Thoracic aorta (tissue), 2 donors: Measurements from ENCODE around the gene SLC9C2. TPM values are rescaled to one million over a fixed set of nuclear protein-coding genes. Genes with fewer than 3 reads are reported as not detected.
"Not testable (repeated sequence)": the region's sequence is repeated elsewhere in the genome, so short reads cannot be mapped to it uniquely, and the experiment has no call there.

Experiments used
- ATAC-seq: fragments of 150-250 bp; one replicate; pipeline ENCODE4 v1.8.0; 2017; ENCODE audit warnings: low read depth; ENCODE audit not compliant: insufficient number of reproducible peaks, low FRiP score
- DNase-seq: peaks from one replicate; pipeline ENCODE4 v3.0.0-alpha.2; 2020; ENCODE audit warnings: low spot score
- H3K27ac ChIP-seq, 2 donors: fragments of 200-600 bp; sonication (generic); 1 replicate in 1 of 2; 2 replicates in 1 of 2; pipeline ENCODE4 v1.5.1; 2016; ENCODE audit warnings: mild to moderate bottlenecking in 2 of 2, moderate library complexity in 2 of 2
- H3K27me3 ChIP-seq: fragments of 200-600 bp; sonication (generic); replicated peaks from 2 replicates; pipeline ENCODE4 v1.6.0; 2016; ENCODE audit warnings: mild to moderate bottlenecking; ENCODE audit not compliant: insufficient read depth
- H3K36me3 ChIP-seq: fragments of 200-600 bp; sonication (generic); one replicate; pipeline ENCODE4 v1.5.1; 2016
- H3K4me1 ChIP-seq, 2 donors: fragments of 200-600 bp; sonication (generic); 1 replicate in 1 of 2; 2 replicates in 1 of 2; pipeline versions ENCODE4 v1.5.1 to v1.6.0; 2016; ENCODE audit warnings: low read depth in 2 of 2, mild to moderate bottlenecking in 1 of 2; ENCODE audit not compliant: control insufficient read depth in 1 of 2
- H3K4me3 ChIP-seq: fragments of 200-600 bp; sonication (generic); 2 replicates; pipeline ENCODE4 v1.5.1; 2016; ENCODE audit warnings: mild to moderate bottlenecking
- H3K9me3 ChIP-seq: fragments of 200-600 bp; sonication (generic); 2 replicates; pipeline ENCODE4 v1.5.1; 2016
- CTCF ChIP-seq: fragments of 200-600 bp; sonication (generic); IDR thresholded peaks from one replicate; pipeline ENCODE4 v1.5.1; 2019; ENCODE audit warnings: antibody characterized with exemption
- total RNA-seq, 2 donors: library from RNA; depleted of rRNA; stranded (reverse); fragments of >200 nt; gene quantifications; one replicate each; pipeline versions ENCODE4 v1.1.0 to v1.2.3, GENCODE V29; 2016

SLC9C2 gene
- total RNA-seq, 2 donors from 2014 or later, result not detected

- no peak for TF ChIP-seq CTCF
- Histone ChIP-seq H3K36me3 (no peaks in the 10 kb centered on the region), H3K27me3 (no peaks in the 10 kb centered on the region), H3K4me1 (no peaks in the 10 kb centered on the region), H3K9me3 (no peaks in the 10 kb centered on the region), H3K4me3 (no peak overlapping the region), H3K27ac (no peak overlapping the region)
- ATAC-seq, result no peak
- no peak for DNase-seq
Observed at GRCh38 chr1:173572201-173572873, 30.5 kb downstream of the SLC9C2 start.

- Histone ChIP-seq H3K9me3 (peaks cover 4% of the 10 kb centered on the region), H3K36me3 (no peaks in the 10 kb centered on the region), H3K27me3 (no peaks in the 10 kb centered on the region), H3K4me3 (no peak overlapping the region), H3K27ac (no peak overlapping the region), H3K4me1 (no peaks in the 10 kb centered on the region)
- DNase-seq (no peak), ATAC-seq (no peak)
- TF ChIP-seq CTCF, result no peak
Observed at GRCh38 chr1:173570370-173571007, 32.4 kb downstream of the SLC9C2 start.

- TF ChIP-seq CTCF, result no peak
- H3K27ac ChIP-seq, result no peak overlapping the region
Observed at GRCh38 chr1:173568483-173568882, 34.4 kb downstream of the SLC9C2 start.

GRCh38 chr1:173563846-173564245 lies 39.0 kb downstream of the SLC9C2 start:
- H3K9me3 ChIP-seq, H3K4me3 ChIP-seq, H3K4me1 ChIP-seq, ATAC-seq, DNase-seq, H3K27ac ChIP-seq, H3K36me3 ChIP-seq, H3K27me3 ChIP-seq: not testable (repeated sequence)

More at GRCh38 chr1:173568483-173568882, 34.4 kb downstream of the SLC9C2 start:
- no peak for DNase-seq
- Histone ChIP-seq H3K4me3 (no peak overlapping the region), H3K27me3 (no peaks in the 10 kb centered on the region), H3K4me1 (no peaks in the 10 kb centered on the region), H3K9me3 (peaks cover 4% of the 10 kb centered on the region), H3K36me3 (no peaks in the 10 kb centered on the region)
- no peak for ATAC-seq

GRCh38 chr1:173562813-173563212 lies 40.1 kb downstream of the SLC9C2 start:
- H3K27me3 ChIP-seq, result no peaks in the 10 kb centered on the region
- no peak for TF ChIP-seq CTCF

More at GRCh38 chr1:173562813-173563212, 40.1 kb downstream of the SLC9C2 start:
- ATAC-seq (no peak), DNase-seq (no peak)
- H3K36me3 ChIP-seq, result no peaks in the 10 kb centered on the region
- H3K4me3 ChIP-seq, result no peak overlapping the region
- H3K4me1 ChIP-seq, result no peaks in the 10 kb centered on the region
- H3K27ac ChIP-seq, result no peak overlapping the region
- peaks cover 4% of the 10 kb centered on the region for H3K9me3 ChIP-seq
